Stimulated activated CD4-positive, alpha-beta T cell treated with anti-CD3 and anti-CD28 coated beads, TNF-alpha, amount 100 ng/mL, for 4 hours (primary cell): Measurements from ENCODE around the gene SMYD4.
"Not testable (repeated sequence)": the region's sequence is repeated elsewhere in the genome, so short reads cannot be mapped to it uniquely, and the experiment has no call there.

Source experiments
- DNase-seq, 3 experiments: peaks; one replicate each; pipeline ENCODE4 v3.0.0-alpha.2; 2020; ENCODE audit warnings: low read depth in 3 of 3

Gene SMYD4

DNA sequence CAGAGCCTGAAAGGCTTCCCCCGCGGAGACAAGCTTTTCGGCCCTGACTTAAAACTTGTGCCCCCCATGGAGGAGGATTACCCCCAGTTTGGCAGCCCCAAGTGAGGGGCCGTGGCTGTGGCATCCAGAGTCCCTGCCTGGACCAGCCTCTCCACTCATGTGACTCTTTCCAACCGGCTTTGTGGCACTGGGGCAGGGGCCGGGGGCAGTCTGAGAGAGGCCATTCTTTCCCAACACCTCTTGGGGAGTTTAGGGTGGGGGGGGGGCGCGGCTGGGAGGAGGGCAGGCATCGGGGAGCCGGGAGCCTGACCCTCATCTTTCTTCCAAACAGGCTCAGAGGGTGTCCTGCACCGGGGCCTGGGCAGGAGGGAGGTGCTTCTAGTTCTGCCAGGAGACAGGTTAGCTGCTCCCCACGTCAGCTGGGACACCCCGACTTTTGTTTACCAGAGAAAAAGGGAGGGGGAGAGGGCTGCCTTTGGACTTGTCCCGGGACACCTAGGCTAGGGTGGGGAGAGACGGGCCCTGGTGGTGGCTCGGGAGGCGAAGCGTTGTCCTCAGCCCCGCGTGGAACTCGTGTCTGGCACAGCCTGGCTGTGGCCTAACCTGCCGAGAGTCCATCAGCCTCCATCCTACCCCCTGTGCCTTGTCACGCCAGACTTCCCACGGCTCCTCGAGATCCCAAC, 75.1 kb downstream of the SMYD4 start:
- DNase-seq, result no peak

- DNase-seq, result no peak
These were observed 75.8 kb downstream of the SMYD4 start for GRCh38 chr17:1753767-1754429.

GRCh38 chr17:1752425-1753262, 77.1 kb downstream of the SMYD4 start:
- DNase-seq, result no peak

DNA sequence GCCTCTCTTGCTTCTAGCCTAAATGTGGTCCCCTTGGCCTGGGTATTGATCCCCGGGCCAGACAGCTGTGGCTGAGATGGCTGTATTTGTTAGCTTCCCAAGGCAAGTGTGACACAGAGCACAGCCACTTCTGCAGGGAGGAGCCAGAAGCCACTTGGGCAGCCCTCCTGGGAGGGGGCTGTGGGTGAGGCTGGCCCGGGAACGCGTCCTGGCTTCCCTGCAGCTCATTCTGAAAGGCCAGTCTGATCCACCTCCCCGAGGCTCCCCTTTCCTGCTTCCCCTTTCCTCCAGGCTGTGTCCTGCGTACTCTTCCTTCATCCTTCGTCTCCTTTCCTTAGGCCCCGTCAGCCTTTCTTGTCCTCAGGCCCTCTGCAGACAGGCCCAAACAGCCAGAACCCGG, 79.1 kb downstream of the SMYD4 start:
- DNase-seq, result no peak

GRCh38 chr17:1746975-1747543, 82.6 kb downstream of the SMYD4 start:
- no peak for DNase-seq

GRCh38 chr17:1745513-1746020, 84.1 kb downstream of the SMYD4 start:
- DNase-seq, result no peak

DNA sequence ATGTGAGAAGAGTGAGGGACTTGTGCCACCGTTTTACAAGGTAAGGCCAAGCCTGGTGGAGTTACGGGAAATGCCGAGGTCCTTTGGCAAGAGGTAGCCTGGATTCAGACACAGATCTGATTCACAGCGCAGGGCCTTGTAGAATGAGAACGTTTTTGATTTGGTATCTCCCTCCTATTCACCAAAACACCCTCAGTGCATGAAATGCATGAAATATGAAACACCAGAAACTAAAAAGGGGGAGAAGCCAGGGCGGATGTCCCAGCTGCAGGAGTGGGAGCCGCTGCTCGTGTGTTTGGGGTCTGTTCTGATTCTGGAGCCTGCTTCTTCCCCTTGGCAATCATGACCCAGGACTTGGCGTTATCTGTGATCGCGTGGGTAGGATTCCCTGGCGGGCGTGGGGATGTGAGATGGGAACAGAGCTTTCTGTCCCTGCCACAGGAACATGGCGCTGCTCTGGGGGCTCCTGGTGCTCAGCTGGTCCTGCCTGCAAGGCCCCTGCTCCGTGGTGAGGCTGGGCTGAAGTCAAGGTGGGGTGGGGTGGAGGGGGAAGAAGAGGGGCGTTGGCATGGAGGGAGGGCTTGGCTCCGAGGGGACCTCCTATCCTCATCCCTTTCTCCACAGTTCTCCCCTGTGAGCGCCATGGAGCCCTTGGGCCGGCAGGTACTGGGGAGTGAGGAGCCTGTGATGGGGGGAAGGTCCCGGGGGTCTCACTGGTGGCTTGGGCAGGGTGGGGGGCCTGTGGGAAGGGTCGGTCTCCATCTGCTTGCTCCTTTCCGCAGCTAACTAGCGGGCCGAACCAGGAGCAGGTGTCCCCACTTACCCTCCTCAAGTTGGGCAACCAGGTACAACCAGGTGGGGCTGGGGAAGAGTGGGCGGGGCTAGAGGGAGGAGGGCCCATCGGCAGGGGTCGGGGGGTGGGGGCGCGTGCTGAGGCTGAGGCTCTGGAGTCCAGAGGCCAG, 84.9 kb downstream of the SMYD4 start:
- DNase-seq, result no peak

DNA sequence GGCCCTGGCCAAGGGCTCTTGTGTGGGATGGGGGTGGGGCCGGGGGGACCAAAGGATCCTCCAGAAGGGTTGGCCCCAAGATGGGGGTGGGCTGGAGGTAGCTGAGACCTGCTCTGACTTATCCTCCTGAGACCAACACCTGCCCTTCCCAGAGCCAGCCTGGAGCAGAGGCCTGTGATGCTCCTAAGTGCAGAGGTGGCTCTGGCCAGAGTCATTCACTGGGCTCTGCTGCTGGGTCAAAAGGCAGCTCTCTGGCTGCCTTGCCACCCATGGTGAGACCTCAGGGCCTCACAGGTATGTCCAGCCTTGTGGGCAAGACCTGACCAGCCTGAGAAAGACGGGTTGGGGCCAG, 86.6 kb downstream of the SMYD4 start:
- DNase-seq, result no peak

- DNase-seq, result no peak
These were observed 87.2 kb downstream of the SMYD4 start, which contains the start of gene SERPINF2 for GRCh38 chr17:1742371-1743087. TSS of gene SERPINF2 (plus strand) at chr17:1742871. CDS start at chr17:1744996, 2,125 bp downstream.

GRCh38 chr17:1741899-1742298, 87.8 kb downstream of the SMYD4 start:
- DNase-seq, result not testable (repeated sequence)

DNA sequence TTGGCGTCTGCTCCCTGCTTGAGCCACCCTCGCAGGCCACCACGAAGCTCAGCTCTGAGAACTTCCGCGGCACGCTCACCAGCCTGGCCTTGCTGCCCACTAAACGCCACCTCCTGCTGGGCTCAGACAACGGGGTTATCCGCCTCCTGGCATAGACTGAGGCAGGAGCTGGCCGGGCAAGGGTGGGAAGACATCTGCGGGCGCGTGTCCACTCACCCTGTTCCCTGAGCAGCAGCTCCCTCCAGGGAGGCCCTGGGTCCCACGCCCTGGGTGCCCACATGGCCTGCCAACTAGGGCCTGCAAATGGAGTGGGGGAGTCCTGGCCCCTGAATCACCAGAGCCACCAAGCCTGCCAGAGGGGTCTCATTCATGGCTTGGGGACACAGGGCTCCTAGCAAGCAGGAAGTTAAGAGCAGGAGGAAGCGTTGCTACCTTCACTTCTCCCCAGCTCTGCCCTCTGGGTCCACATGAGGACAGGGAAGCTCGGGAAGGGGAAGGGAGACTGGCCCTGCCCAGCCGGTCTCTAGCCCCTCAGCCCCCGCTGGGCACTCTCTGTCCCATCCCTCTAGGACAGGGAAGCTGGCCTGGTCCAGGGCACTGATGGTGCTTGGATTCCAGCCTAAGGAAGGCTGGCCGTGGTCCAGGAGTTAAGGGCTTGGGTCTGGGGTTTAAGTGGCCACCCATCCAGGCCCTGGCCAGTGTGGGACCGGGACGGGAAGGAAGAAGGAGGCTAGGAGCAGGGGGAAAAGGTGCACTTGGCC, 92.0 kb downstream of the SMYD4 start:
- no peak for DNase-seq

DNA sequence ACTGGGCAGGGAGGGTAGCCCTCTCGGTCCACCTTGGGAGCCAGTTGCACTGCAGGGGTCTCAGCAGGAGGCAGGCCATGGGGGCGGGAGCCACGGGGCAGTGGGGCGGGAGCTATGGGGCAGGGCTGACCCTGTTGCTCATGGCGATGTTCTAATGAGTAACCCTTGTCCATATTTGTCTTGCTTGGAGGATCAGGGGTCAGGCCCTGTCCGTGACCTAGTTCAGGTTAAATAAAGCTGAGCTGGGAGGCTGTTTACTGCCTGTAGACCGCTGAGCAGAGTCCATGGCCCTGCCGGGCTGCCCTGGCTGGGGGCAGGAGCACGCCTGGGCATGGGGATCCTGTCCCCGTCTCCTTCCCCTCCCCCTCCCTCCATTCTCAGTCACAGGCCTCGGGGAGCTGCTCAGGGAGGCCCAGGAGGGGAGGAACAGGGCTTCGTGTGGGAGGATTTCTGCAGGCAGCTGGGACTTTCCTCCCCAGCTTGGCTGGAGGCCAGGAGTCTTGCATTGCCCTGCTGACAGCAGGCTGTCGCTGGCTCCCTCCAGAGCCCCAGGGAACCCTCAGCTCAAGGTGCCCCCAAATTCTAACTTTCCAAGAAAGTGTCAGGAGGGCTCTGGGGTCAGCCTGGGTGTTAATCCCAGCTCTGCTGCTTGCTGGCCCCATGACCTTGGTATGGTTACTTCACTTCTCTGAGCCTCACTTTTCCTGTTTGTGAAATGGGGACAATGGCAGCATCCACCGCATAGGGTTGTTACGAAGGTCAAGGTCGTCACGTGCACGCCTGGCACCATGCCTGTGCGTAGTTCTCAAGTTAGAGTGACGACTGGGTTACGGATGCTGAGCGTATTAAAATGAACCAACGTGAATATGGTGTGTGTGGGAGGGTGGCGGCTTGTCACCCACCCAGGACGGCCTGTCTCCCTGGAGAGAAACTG, 93.1 kb downstream of the SMYD4 start:
- no peak for DNase-seq

DNA sequence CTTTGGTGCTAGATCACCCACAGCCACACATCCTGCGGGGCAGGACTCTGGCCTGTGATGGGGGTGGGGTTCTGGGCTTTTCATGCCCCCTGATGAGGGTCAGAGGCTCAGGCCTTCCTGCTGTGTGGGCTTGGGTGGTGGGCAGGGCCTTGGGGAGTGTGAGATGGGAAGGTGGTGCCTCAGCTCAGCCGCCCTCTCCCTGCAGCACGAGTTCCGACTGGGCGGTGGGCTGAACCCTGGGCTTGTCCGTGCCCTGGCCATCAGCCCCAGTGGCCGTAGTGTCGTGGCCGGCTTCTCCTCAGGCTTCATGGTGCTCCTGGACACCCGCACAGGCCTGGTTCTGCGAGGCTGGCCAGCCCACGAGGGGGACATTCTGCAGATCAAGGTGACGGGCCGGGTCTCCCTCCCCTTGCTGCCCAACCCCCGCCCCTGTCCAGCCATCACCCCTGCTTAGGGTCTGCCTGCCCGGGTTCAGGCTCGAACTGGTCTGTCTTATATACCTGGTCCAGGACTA, 93.8 kb downstream of the SMYD4 start:
- no peak for DNase-seq

DNA sequence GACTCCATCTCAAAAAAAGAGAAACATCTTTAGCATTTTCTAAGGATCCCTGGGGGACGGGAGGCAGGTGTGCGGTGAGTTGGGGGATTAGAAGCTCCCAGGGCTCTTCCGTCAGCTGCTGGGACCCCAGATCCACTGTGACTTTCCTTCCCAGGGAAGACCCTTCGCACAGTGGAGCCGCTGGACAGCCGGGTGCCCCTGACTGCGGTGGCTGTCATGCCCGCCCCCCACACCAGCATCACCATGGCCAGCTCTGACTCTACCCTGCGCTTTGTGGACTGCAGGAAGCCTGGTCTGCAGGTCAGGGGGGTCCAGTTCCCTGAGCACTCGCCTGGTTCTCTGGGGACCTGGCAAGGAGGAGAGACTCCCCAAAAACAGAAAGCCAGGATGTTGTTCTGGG, 94.3 kb downstream of the SMYD4 start:
- DNase-seq, result no peak

- no peak for DNase-seq
These were observed 95.9 kb downstream of the SMYD4 start for GRCh38 chr17:1733759-1734158.

- no peak for DNase-seq
These were observed 96.8 kb downstream of the SMYD4 start for GRCh38 chr17:1732833-1733321.

GRCh38 chr17:1732241-1732832, 97.4 kb downstream of the SMYD4 start:
- no peak for DNase-seq

DNA sequence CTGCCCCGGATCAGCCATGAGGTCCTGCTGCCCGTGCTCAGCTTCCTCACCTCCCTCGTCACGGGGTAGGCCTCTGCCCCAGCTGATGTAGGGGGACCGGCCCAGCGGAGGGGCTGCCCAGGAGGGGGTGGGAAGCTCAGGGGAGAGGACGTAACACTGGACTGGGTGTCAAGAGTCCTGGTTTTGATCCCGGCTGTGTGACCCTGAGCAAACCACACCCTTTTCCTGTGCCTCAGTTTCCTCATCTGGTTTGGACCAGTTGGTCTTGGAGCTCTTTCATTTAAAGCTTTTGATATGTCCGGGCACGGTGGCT, 98.6 kb downstream of the SMYD4 start:
- no peak for DNase-seq
